DOHH2 (cell line): ENCODE measurements around the gene CDK13.

ENCODE experiments used
- EZH2phosphoT487 ChIP-seq: fragments of 200-600 bp; sonication (generic); IDR thresholded peaks from 2 replicates; pipeline ENCODE4 v1.6.1; 2017; ENCODE audit warnings: borderline replicate concordance, mild to moderate bottlenecking, antibody characterized with exemption, low read length, moderate library complexity, mixed read lengths
- TF ChIP-seq, protein P1 (sequence below): fragments of 200-600 bp; sonication (generic); IDR thresholded peaks from one replicate; pipeline ENCODE4 v1.5.1; 2014; ENCODE audit warnings: antibody characterized with exemption, mild to moderate bottlenecking, low read depth, low read length; ENCODE audit not compliant: poor library complexity, severe bottlenecking

DNA sequence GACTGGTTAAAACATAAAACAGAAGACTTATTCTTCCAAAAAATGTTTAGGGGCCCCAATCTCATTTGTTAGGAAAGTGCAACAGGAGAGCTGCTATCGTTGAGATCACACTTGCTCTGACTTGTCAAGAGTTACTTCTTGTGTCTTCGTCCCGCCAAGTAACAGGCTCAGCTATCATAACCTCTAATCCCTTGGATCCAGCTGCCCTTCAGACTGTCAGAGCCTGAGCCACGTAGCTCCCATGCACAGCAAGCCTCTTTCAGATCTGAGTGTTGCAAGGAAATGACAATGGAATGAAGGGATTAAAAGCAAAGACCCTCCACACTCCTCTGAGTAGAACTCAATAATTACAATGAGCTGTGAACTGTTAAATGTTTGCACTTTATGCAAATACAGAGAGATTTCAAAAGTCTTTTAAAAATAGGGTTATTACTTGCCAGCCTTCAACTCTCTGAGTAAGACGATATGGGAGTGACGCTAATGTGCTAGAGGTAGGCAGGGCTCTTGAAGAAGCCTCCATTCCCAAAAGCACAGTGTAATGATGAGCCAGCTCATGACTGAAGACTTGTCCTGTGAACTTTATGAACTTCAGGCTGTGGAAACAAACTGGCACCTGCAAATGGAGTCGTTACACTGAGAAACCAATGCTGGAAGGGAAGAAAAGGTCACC is 28.4 kb upstream of the CDK13 start:
- TF ChIP-seq, protein P1, sequence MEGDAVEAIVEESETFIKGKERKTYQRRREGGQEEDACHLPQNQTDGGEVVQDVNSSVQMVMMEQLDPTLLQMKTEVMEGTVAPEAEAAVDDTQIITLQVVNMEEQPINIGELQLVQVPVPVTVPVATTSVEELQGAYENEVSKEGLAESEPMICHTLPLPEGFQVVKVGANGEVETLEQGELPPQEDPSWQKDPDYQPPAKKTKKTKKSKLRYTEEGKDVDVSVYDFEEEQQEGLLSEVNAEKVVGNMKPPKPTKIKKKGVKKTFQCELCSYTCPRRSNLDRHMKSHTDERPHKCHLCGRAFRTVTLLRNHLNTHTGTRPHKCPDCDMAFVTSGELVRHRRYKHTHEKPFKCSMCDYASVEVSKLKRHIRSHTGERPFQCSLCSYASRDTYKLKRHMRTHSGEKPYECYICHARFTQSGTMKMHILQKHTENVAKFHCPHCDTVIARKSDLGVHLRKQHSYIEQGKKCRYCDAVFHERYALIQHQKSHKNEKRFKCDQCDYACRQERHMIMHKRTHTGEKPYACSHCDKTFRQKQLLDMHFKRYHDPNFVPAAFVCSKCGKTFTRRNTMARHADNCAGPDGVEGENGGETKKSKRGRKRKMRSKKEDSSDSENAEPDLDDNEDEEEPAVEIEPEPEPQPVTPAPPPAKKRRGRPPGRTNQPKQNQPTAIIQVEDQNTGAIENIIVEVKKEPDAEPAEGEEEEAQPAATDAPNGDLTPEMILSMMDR, result no peak
- TF ChIP-seq EZH2phosphoT487, result no peak
